ENCODE data around the gene KDM7A.

KDM7A gene

GRCh38 chr7:140047197-140047596 lies 129.6 kb downstream of the KDM7A start:
- H3K27me3 ChIP-seq (ENCODE audit: insufficient read depth, insufficient read length) = no peaks in the 10 kb centered on the region

GRCh38 chr7:140045697-140046096 lies 131.1 kb downstream of the KDM7A start:
- DNase-seq (ENCODE audit: low read depth, low spot score) = no peak
- Histone ChIP-seq H3K4me3 (ENCODE audit: insufficient read length, low read depth) (no peak overlapping the region), H3K36me3 (ENCODE audit: insufficient read depth, insufficient read length, low read length) (no peaks in the 10 kb centered on the region)

More at GRCh38 chr7:140047197-140047596, 129.6 kb downstream of the KDM7A start:
- no peak overlapping the region for H3K4me3 ChIP-seq (ENCODE audit: insufficient read length, low read depth)
- no peak overlapping the region for H3K9ac ChIP-seq (ENCODE audit: insufficient read length, low read depth)
- no peaks in the 10 kb centered on the region for H3K4me1 ChIP-seq (ENCODE audit: insufficient read depth, insufficient read length)
- H3K36me3 ChIP-seq (ENCODE audit: insufficient read depth, insufficient read length, low read length) = no peaks in the 10 kb centered on the region
- H3K9me3 ChIP-seq (ENCODE audit: insufficient read depth, low read length) = no peaks in the 10 kb centered on the region
- no peak for TF ChIP-seq ZNF274 (IDR thresholded peaks at IDR 0.05; ENCODE audit: low read depth, low read length)
- no peak for TF ChIP-seq SUZ12 (IDR thresholded peaks at IDR 0.05; ENCODE audit: extremely low read depth, insufficient read depth, insufficient read length)
- TF ChIP-seq YY1 (IDR thresholded peaks at IDR 0.05; ENCODE audit: insufficient read depth, insufficient read length) = no peak
- DNase-seq (ENCODE audit: low read depth, low spot score) = no peak

DNA sequence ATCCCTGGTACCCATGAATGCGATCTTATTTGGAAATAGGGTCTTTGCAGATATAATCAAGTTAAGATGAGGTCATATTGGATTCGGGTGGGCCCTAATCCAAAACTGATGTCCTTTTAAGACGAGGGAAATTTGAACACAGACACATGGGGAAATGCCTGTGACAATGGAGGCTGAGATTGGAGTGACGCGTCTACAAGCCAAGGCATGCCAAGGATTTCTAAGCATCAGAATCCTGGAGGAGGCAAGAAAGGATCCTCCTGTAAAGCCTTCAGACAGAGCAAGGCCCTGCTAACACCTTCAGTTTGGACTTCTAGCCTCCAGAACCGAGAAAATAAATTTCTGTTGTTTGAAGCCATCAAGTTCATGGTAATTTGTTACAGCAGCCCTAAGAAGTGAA lies 132.5 kb downstream of the KDM7A start:
- H3K9ac ChIP-seq (ENCODE audit: insufficient read length, low read depth) = no peak overlapping the region
- TF ChIP-seq YY1 (IDR thresholded peaks at IDR 0.05; ENCODE audit: insufficient read depth, insufficient read length) (no peak), ZNF274 (IDR thresholded peaks at IDR 0.05; ENCODE audit: low read depth, low read length) (no peak), SUZ12 (IDR thresholded peaks at IDR 0.05; ENCODE audit: extremely low read depth, insufficient read depth, insufficient read length) (no peak)
- H3K4me1 ChIP-seq (ENCODE audit: insufficient read depth, insufficient read length) = no peaks in the 10 kb centered on the region
- H3K27me3 ChIP-seq (ENCODE audit: insufficient read depth, insufficient read length) = no peaks in the 10 kb centered on the region
- H3K4me3 ChIP-seq (ENCODE audit: insufficient read length, low read depth) = no peak overlapping the region
- no peak for DNase-seq (ENCODE audit: low read depth, low spot score)
- H3K9me3 ChIP-seq (ENCODE audit: insufficient read depth, low read length) = no peaks in the 10 kb centered on the region
- peaks cover 3% of the 10 kb centered on the region for H3K36me3 ChIP-seq (ENCODE audit: insufficient read depth, insufficient read length, low read length)

More at GRCh38 chr7:140045697-140046096, 131.1 kb downstream of the KDM7A start:
- TF ChIP-seq SUZ12 (IDR thresholded peaks at IDR 0.05; ENCODE audit: extremely low read depth, insufficient read depth, insufficient read length) (no peak), YY1 (IDR thresholded peaks at IDR 0.05; ENCODE audit: insufficient read depth, insufficient read length) (no peak), ZNF274 (IDR thresholded peaks at IDR 0.05; ENCODE audit: low read depth, low read length) (no peak)
- Histone ChIP-seq H3K9me3 (ENCODE audit: insufficient read depth, low read length) (no peaks in the 10 kb centered on the region), H3K27me3 (ENCODE audit: insufficient read depth, insufficient read length) (no peaks in the 10 kb centered on the region), H3K4me1 (ENCODE audit: insufficient read depth, insufficient read length) (no peaks in the 10 kb centered on the region), H3K9ac (ENCODE audit: insufficient read length, low read depth) (no peak overlapping the region)

DNA sequence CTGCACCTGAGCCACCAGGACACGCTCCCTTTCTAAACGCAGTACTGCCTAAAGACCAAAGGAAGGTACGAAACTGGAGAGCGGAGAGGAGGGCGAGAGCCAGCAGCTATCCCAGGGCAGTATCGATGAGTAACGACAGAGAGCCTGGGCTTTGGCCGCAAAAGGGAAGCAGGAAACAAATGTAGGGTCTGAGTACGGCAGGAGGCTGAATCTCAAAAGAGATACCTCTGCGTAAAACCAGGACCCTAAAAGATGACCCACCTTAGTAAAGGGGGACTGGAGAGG lies 134.5 kb downstream of the KDM7A start:
- H3K4me3 ChIP-seq (ENCODE audit: insufficient read length, low read depth) = no peak overlapping the region
- no peak for DNase-seq (ENCODE audit: low read depth, low spot score)
- H3K4me1 ChIP-seq (ENCODE audit: insufficient read depth, insufficient read length) = no peaks in the 10 kb centered on the region
- H3K9me3 ChIP-seq (ENCODE audit: insufficient read depth, low read length) = no peaks in the 10 kb centered on the region
- no peak for TF ChIP-seq ZNF274 (IDR thresholded peaks at IDR 0.05; ENCODE audit: low read depth, low read length)
- no peak for TF ChIP-seq YY1 (IDR thresholded peaks at IDR 0.05; ENCODE audit: insufficient read depth, insufficient read length)
- no peak for TF ChIP-seq SUZ12 (IDR thresholded peaks at IDR 0.05; ENCODE audit: extremely low read depth, insufficient read depth, insufficient read length)
- no peak overlapping the region for H3K9ac ChIP-seq (ENCODE audit: insufficient read length, low read depth)
- H3K36me3 ChIP-seq (ENCODE audit: insufficient read depth, insufficient read length, low read length) = peaks cover 9% of the 10 kb centered on the region
- H3K27me3 ChIP-seq (ENCODE audit: insufficient read depth, insufficient read length) = no peaks in the 10 kb centered on the region

GRCh38 chr7:140041659-140042385 lies 135.0 kb downstream of the KDM7A start:
- H3K4me3 ChIP-seq (ENCODE audit: insufficient read length, low read depth) = no peak overlapping the region
- DNase-seq (ENCODE audit: low read depth, low spot score) = no peak
- TF ChIP-seq SUZ12 (IDR thresholded peaks at IDR 0.05; ENCODE audit: extremely low read depth, insufficient read depth, insufficient read length) = no peak
- TF ChIP-seq YY1 (IDR thresholded peaks at IDR 0.05; ENCODE audit: insufficient read depth, insufficient read length) = no peak
- no peak for TF ChIP-seq ZNF274 (IDR thresholded peaks at IDR 0.05; ENCODE audit: low read depth, low read length)

GRCh38 chr7:140039896-140040295 lies 136.9 kb downstream of the KDM7A start:
- H3K9me3 ChIP-seq (ENCODE audit: insufficient read depth, low read length) = no peaks in the 10 kb centered on the region
- H3K9ac ChIP-seq (ENCODE audit: insufficient read length, low read depth) = no peak overlapping the region
- no peaks in the 10 kb centered on the region for H3K27me3 ChIP-seq (ENCODE audit: insufficient read depth, insufficient read length)
- no peak for DNase-seq (ENCODE audit: low read depth, low spot score)
- TF ChIP-seq ZNF274 (IDR thresholded peaks at IDR 0.05; ENCODE audit: low read depth, low read length) = no peak
- TF ChIP-seq YY1 (IDR thresholded peaks at IDR 0.05; ENCODE audit: insufficient read depth, insufficient read length) = no peak
- TF ChIP-seq SUZ12 (IDR thresholded peaks at IDR 0.05; ENCODE audit: extremely low read depth, insufficient read depth, insufficient read length) = no peak
- H3K4me1 ChIP-seq (ENCODE audit: insufficient read depth, insufficient read length) = no peaks in the 10 kb centered on the region
- H3K4me3 ChIP-seq (ENCODE audit: insufficient read length, low read depth) = no peak overlapping the region
- H3K36me3 ChIP-seq (ENCODE audit: insufficient read depth, insufficient read length, low read length) = peaks cover 12% of the 10 kb centered on the region

More at GRCh38 chr7:140041659-140042385, 135.0 kb downstream of the KDM7A start:
- peaks cover 12% of the 10 kb centered on the region for H3K36me3 ChIP-seq (ENCODE audit: insufficient read depth, insufficient read length, low read length)
- no peak overlapping the region for H3K9ac ChIP-seq (ENCODE audit: insufficient read length, low read depth)
- no peaks in the 10 kb centered on the region for H3K9me3 ChIP-seq (ENCODE audit: insufficient read depth, low read length)
- H3K27me3 ChIP-seq (ENCODE audit: insufficient read depth, insufficient read length) = no peaks in the 10 kb centered on the region
- H3K4me1 ChIP-seq (ENCODE audit: insufficient read depth, insufficient read length) = no peaks in the 10 kb centered on the region

DNA sequence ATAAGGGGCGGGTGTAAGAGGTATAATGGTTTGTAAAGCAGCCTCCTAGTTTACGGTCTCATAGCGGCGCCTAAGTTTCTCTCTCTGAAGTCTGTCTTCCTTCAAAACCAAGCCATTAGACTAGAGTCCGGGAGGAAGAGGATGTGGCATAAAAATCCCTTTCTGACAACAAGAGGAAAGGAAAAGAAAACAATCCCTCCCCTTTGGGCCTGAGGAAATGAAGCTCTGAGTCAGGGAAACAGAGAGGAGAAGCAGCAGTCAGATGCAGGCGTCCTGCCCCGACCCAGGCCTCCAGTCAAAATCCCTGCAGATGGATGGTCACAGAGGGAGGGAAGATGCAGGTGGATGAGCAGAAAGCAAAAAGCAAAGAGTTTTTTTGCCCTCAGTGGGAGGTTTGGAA lies 137.7 kb downstream of the KDM7A start:
- no peak for DNase-seq (ENCODE audit: low read depth, low spot score)
- peaks cover 12% of the 10 kb centered on the region for H3K36me3 ChIP-seq (ENCODE audit: insufficient read depth, insufficient read length, low read length)
- no peak for TF ChIP-seq ZNF274 (IDR thresholded peaks at IDR 0.05; ENCODE audit: low read depth, low read length)
- TF ChIP-seq YY1 (IDR thresholded peaks at IDR 0.05; ENCODE audit: insufficient read depth, insufficient read length) = no peak
- no peak for TF ChIP-seq SUZ12 (IDR thresholded peaks at IDR 0.05; ENCODE audit: extremely low read depth, insufficient read depth, insufficient read length)
- no peaks in the 10 kb centered on the region for H3K4me1 ChIP-seq (ENCODE audit: insufficient read depth, insufficient read length)
- no peak overlapping the region for H3K9ac ChIP-seq (ENCODE audit: insufficient read length, low read depth)
- H3K9me3 ChIP-seq (ENCODE audit: insufficient read depth, low read length) = no peaks in the 10 kb centered on the region
- no peak overlapping the region for H3K4me3 ChIP-seq (ENCODE audit: insufficient read length, low read depth)
- no peaks in the 10 kb centered on the region for H3K27me3 ChIP-seq (ENCODE audit: insufficient read depth, insufficient read length)

Measured in NT2/D1 (cell line).